ENCODE measurements around the gene PDIA5. TPM values are rescaled to one million over a fixed set of nuclear protein-coding genes. Genes with fewer than 3 reads are reported as not detected.

Gene PDIA5
- total RNA-seq, 1 donor from 2014 or later = 29.3 TPM

- intact Hi-C loops (cut with DNase I) = no loop called here
- DNase-seq = no peak
- H3K9me3 ChIP-seq = no peaks in the 10 kb centered on the region
- no peaks in the 10 kb centered on the region for H3K27me3 ChIP-seq (ENCODE audit: low read depth)
- no peak for ATAC-seq
- TF ChIP-seq CTCF (IDR thresholded peaks at IDR 0.05) = no peak
- H3K4me3 ChIP-seq = no peak overlapping the region
- no peak overlapping the region for H3K27ac ChIP-seq
- peaks cover 25% of the 10 kb centered on the region for H3K36me3 ChIP-seq
- H3K4me1 ChIP-seq = peaks cover 41% of the 10 kb centered on the region
Measured at GRCh38 chr3:123094516-123095313, 27.9 kb downstream of the PDIA5 start.

- H3K36me3 ChIP-seq = peaks cover 25% of the 10 kb centered on the region
- no peak for TF ChIP-seq CTCF (IDR thresholded peaks at IDR 0.05)
- H3K27ac ChIP-seq = no peak overlapping the region
- H3K4me3 ChIP-seq = no peak overlapping the region
- H3K9me3 ChIP-seq = no peaks in the 10 kb centered on the region
- no peaks in the 10 kb centered on the region for H3K27me3 ChIP-seq (ENCODE audit: low read depth)
- H3K4me1 ChIP-seq = peaks cover 30% of the 10 kb centered on the region
- DNase-seq (no peak), ATAC-seq (no peak)
- intact Hi-C loops (cut with DNase I) = no loop called here
Measured at GRCh38 chr3:123096126-123096525, 29.3 kb downstream of the PDIA5 start.

GRCh38 chr3:123096731-123097130, 29.9 kb downstream of the PDIA5 start:
- Histone ChIP-seq H3K9me3 (no peaks in the 10 kb centered on the region), H3K36me3 (peaks cover 22% of the 10 kb centered on the region), H3K27ac (no peak overlapping the region), H3K27me3 (ENCODE audit: low read depth) (no peaks in the 10 kb centered on the region), H3K4me1 (peaks cover 30% of the 10 kb centered on the region), H3K4me3 (no peak overlapping the region)
- intact Hi-C loops (cut with DNase I) = no loop called here
- no peak for TF ChIP-seq CTCF (IDR thresholded peaks at IDR 0.05)
- DNase-seq = no peak
- ATAC-seq = peak; percentile 13 to 37

GRCh38 chr3:123098426-123099330, 31.9 kb downstream of the PDIA5 start:
- peaks cover 30% of the 10 kb centered on the region for H3K4me1 ChIP-seq
- no peak for TF ChIP-seq CTCF (IDR thresholded peaks at IDR 0.05)
- no peak overlapping the region for H3K4me3 ChIP-seq
- peaks cover 21% of the 10 kb centered on the region for H3K36me3 ChIP-seq
- no peaks in the 10 kb centered on the region for H3K27me3 ChIP-seq (ENCODE audit: low read depth)
- no peaks in the 10 kb centered on the region for H3K9me3 ChIP-seq
- DNase-seq = no peak
- no peak overlapping the region for H3K27ac ChIP-seq
- intact Hi-C loops (cut with DNase I) = no loop called here
- peak; percentile 31 to 52 for ATAC-seq

- H3K4me1 ChIP-seq = peaks cover 30% of the 10 kb centered on the region
- H3K36me3 ChIP-seq = peaks cover 26% of the 10 kb centered on the region
- DNase-seq (no peak), ATAC-seq (peak in 1 of 2 donors; percentile 13)
- no peaks in the 10 kb centered on the region for H3K27me3 ChIP-seq (ENCODE audit: low read depth)
- no peak overlapping the region for H3K4me3 ChIP-seq
- no peak overlapping the region for H3K27ac ChIP-seq
- intact Hi-C loops (cut with DNase I) = no loop called here
- no peaks in the 10 kb centered on the region for H3K9me3 ChIP-seq
- no peak for TF ChIP-seq CTCF (IDR thresholded peaks at IDR 0.05)
Measured at GRCh38 chr3:123099331-123100192, 32.7 kb downstream of the PDIA5 start.
